HepG2 (cell line): ENCODE results near the gene NME2. TPM values are rescaled to one million over a fixed set of nuclear protein-coding genes. Genes with fewer than 3 reads are reported as not detected.
A peak's percentile ranks its signal among the peaks of the same experiment; 100 is the strongest.

ENCODE experiments used
- CBX2 ChIP-seq, 2 experiments: fragments of 200-600 bp in 1 of 2; sonication (generic); formaldehyde crosslinking in 1 of 2; IDR thresholded peaks; 2 replicates each; pipeline versions ENCODE4 v1.7.0 to v1.8.1; 2018 to 2022; ENCODE audit warnings: low read depth in 2 of 2, low read length in 1 of 2, mild to moderate bottlenecking in 1 of 2, missing genetic modification reagents in 1 of 2
- CTCF ChIP-seq: sonication (generic); formaldehyde crosslinking; IDR thresholded peaks from 2 replicates; pipeline ENCODE4 v1.5.0; 2020; ENCODE audit warnings: mild to moderate bottlenecking, missing genetic modification reagents, moderate library complexity
- FOXC1 ChIP-seq: sonication (generic); formaldehyde crosslinking; IDR thresholded peaks from 2 replicates; pipeline ENCODE4 v1.8.0; 2022; ENCODE audit warnings: mild to moderate bottlenecking, missing genetic modification reagents, borderline replicate concordance
- KLF15 ChIP-seq: sonication (generic); formaldehyde crosslinking; IDR thresholded peaks from 2 replicates; pipeline ENCODE4 v1.8.1; 2023; ENCODE audit warnings: borderline replicate concordance, mild to moderate bottlenecking, inconsistent platforms, missing genetic modification reagents, mixed read lengths
- MAF1 ChIP-seq: sonication (generic); formaldehyde crosslinking; IDR thresholded peaks from 2 replicates; pipeline ENCODE4 v1.5.0; 2020; ENCODE audit warnings: missing genetic modification reagents, borderline replicate concordance
- MTA3 ChIP-seq: sonication (generic); formaldehyde crosslinking; IDR thresholded peaks from 2 replicates; pipeline ENCODE4 v1.4.0; 2020; ENCODE audit warnings: missing genetic modification reagents
- MXD3 ChIP-seq: IDR thresholded peaks from 2 replicates; pipeline ENCODE4 v1.6.1; 2016; ENCODE audit warnings: mild to moderate bottlenecking, missing biosample characterization, missing genetic modification reagents
- POLR2AphosphoS5 ChIP-seq: IDR thresholded peaks from 2 replicates; pipeline ENCODE4 v1.6.1; 2012; ENCODE audit warnings: low read depth, low read length
- TERF1 ChIP-seq: sonication (generic); formaldehyde crosslinking; IDR thresholded peaks from 2 replicates; pipeline ENCODE4 v1.8.0; 2022; ENCODE audit warnings: mild to moderate bottlenecking, missing genetic modification reagents, moderate library complexity
- TGIF2 ChIP-seq: IDR thresholded peaks from 2 replicates; pipeline ENCODE4 v1.6.1; 2016; ENCODE audit warnings: control low read depth, missing compliant biosample characterization
- ZBTB7B ChIP-seq: sonication (generic); formaldehyde crosslinking; IDR thresholded peaks from 2 replicates; pipeline ENCODE4 v1.4.0; 2020; ENCODE audit warnings: missing genetic modification reagents
- ZEB1 ChIP-seq: IDR thresholded peaks from 2 replicates; pipeline ENCODE4 v1.6.1; 2012; ENCODE audit warnings: mild to moderate bottlenecking, low read depth, inconsistent platforms; ENCODE audit not compliant: insufficient replicate concordance
- ZMAT3 ChIP-seq: sonication (generic); formaldehyde crosslinking; conservative IDR thresholded peaks from 2 replicates; pipeline ENCODE4 v1.7.0; 2021; ENCODE audit warnings: missing genetic modification reagents
- ZNF251 ChIP-seq: sonication (generic); formaldehyde crosslinking; IDR thresholded peaks from 2 replicates; pipeline ENCODE4 v1.9.0; 2021; ENCODE audit warnings: mild to moderate bottlenecking, missing genetic modification reagents
- ZNF282 ChIP-seq: fragments of 450-650 bp; IDR thresholded peaks from 2 replicates; pipeline ENCODE4 v1.6.1; 2018; ENCODE audit not compliant: partially characterized antibody
- ZNF326 ChIP-seq: sonication (generic); formaldehyde crosslinking; IDR thresholded peaks from 2 replicates; pipeline ENCODE4 v1.4.0; 2020; ENCODE audit warnings: missing genetic modification reagents, borderline replicate concordance
- ZNF335 ChIP-seq: sonication (generic); formaldehyde crosslinking; IDR thresholded peaks from 2 replicates; pipeline ENCODE4 v1.4.0; 2020; ENCODE audit warnings: missing genetic modification reagents
- ZNF558 ChIP-seq: sonication (generic); formaldehyde crosslinking; IDR thresholded peaks from 2 replicates; pipeline ENCODE4 v1.9.0; 2022; ENCODE audit warnings: mild to moderate bottlenecking, missing genetic modification reagents, borderline replicate concordance
- ZSCAN22 ChIP-seq: sonication (generic); formaldehyde crosslinking; IDR thresholded peaks from 2 replicates; pipeline ENCODE4 v1.4.0; 2020; ENCODE audit warnings: mild to moderate bottlenecking, missing genetic modification reagents
- polyA plus RNA-seq, 8 experiments: library from polyadenylated mRNA; depleted of rRNA in 3 of 8; stranded (reverse) in 7 of 8; unstranded in 1 of 8; fragments of >200 nt; fragmentation: Illumina TruSeq in 4 of 8; extraction: Trizol in 4 of 8; gene quantifications; 2 replicates each; pipeline versions ENCODE4 v1.2.1 to v1.2.3, GENCODE V29; 2011 to 2016; ENCODE audit warnings: low read depth in 4 of 8, missing spikeins in 1 of 8, mixed read lengths in 1 of 8; ENCODE audit not compliant: insufficient read depth in 1 of 8
- total RNA-seq, 5 experiments: library from RNA; depleted of rRNA; stranded (reverse); fragments of >200 nt; fragmentation: Illumina TruSeq; extraction: Trizol; gene quantifications; 2 replicates each; pipeline ENCODE4 v1.2.3, GENCODE V29; 2016; ENCODE audit warnings: low read depth in 1 of 5
- TF ChIP-seq, protein P1 (sequence below): sonication (generic); formaldehyde crosslinking; IDR thresholded peaks from 2 replicates; pipeline ENCODE4 v1.4.0; 2020; ENCODE audit warnings: mild to moderate bottlenecking, missing genetic modification reagents
- TF ChIP-seq, protein P2 (sequence below): sonication (generic); formaldehyde crosslinking; IDR thresholded peaks from 2 replicates; pipeline ENCODE4 v1.8.1; 2023; ENCODE audit warnings: mild to moderate bottlenecking, moderate library complexity, missing genetic modification reagents
- TF ChIP-seq, protein P3 (sequence below): sonication (generic); formaldehyde crosslinking; IDR thresholded peaks from 2 replicates; pipeline ENCODE4 v1.4.0; 2020; ENCODE audit warnings: missing genetic modification reagents, borderline replicate concordance

The NME2 gene
- total and polyA plus RNA-seq, 2 of the 13 experiments (the other 11 are each of a cell fraction or from before 2014, with no cell fraction given): 790 to 1,213 TPM

DNA sequence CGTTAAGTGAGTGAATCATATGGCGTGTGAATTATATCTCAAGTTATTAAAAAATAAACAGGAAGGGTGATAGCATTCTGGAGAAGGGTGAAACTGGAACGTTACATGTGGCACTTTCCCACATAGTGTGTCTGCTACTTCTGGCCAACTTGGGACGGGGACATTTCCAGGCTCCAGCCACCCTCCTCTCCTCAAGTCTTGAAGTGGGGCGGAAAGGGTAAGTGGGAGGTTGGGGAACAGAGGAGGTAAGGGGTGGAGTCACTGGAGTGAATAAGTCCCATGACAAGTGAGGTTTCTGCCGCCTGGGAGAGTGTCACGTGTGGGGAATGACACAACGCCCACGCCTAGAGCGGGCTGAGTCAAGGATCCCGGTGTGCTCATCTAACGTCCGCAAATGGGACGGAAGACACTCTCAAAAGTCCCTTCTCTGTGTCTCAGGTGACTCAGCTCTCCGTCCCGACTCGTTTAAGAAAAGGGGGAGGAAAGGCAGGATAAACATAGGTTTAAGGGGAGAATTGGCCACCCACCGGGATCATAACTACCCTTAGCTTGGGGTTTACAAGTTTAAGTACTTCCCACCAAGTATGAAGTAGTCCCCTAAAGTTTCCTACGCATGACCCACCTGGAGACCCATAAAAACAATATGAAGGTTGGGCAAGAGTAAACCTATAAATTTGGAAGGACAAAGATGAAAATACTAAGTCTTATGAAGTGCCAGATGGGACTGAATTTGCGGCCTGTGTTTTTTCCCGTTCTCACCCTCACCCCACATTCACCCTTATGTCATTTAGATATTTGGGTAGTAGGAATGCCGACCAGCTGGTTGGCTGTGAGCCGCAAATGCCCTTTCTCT, 44.4 kb upstream of the NME2 start (continued):
- TF ChIP-seq FOXC1 (CRISPR knock-in tag) (no peak), ZNF282 (no peak), MAF1 (CRISPR knock-in tag) (no peak), ZNF558 (CRISPR knock-in tag) (no peak), KLF15 (CRISPR knock-in tag) (no peak), MTA3 (CRISPR knock-in tag) (no peak), ZNF326 (no peak), CTCF (no peak), MXD3 (CRISPR knock-in tag) (peak; percentile 88), ZBTB7B (CRISPR knock-in tag) (no peak), TERF1 (CRISPR knock-in tag) (no peak), TGIF2 (CRISPR knock-in tag) (peak; percentile 39; the same call in 1 of the 2 replicates), ZNF335 (CRISPR knock-in tag) (peak; percentile 25; the same call in 1 of the 2 replicates), ZMAT3 (CRISPR knock-in tag) (0 out of 2 replicates have a peak, but pooled peaks have one; percentile 52), ZEB1 (peak; percentile 39), CBX2 (IDR thresholded peaks at IDR 0.05; ENCODE audit: low read depth, low read length) (no peak), CBX2 (CRISPR knock-in tag; IDR thresholded peaks at IDR 0.05; ENCODE audit: low read depth) (no peak), ZSCAN22 (CRISPR knock-in tag) (no peak), POLR2AphosphoS5 (peak; percentile 69), ZNF251 (CRISPR knock-in tag) (no peak)
- TF ChIP-seq, protein P1, sequence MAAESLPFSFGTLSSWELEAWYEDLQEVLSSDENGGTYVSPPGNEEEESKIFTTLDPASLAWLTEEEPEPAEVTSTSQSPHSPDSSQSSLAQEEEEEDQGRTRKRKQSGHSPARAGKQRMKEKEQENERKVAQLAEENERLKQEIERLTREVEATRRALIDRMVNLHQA: no peak
- TF ChIP-seq, protein P2, sequence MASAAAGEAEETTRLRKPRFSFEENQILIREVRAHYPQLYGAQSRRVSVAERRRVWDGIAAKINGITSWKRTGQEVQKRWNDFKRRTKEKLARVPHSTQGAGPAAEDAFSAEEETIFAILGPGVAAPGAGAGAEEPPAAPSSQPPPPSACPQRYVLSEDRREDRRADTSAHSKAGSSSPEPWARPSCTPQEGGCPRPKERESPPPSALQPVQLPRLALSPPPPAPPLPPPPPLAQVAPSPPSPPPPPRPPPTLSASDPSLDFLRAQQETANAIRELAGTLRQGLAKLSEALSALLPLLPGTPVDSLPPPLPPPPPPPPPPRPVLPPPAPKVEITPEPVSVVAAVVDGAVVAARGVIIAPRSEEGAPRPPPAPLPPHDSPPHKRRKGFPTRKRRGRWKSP (CRISPR knock-in tag): no peak
- TF ChIP-seq, protein P3, sequence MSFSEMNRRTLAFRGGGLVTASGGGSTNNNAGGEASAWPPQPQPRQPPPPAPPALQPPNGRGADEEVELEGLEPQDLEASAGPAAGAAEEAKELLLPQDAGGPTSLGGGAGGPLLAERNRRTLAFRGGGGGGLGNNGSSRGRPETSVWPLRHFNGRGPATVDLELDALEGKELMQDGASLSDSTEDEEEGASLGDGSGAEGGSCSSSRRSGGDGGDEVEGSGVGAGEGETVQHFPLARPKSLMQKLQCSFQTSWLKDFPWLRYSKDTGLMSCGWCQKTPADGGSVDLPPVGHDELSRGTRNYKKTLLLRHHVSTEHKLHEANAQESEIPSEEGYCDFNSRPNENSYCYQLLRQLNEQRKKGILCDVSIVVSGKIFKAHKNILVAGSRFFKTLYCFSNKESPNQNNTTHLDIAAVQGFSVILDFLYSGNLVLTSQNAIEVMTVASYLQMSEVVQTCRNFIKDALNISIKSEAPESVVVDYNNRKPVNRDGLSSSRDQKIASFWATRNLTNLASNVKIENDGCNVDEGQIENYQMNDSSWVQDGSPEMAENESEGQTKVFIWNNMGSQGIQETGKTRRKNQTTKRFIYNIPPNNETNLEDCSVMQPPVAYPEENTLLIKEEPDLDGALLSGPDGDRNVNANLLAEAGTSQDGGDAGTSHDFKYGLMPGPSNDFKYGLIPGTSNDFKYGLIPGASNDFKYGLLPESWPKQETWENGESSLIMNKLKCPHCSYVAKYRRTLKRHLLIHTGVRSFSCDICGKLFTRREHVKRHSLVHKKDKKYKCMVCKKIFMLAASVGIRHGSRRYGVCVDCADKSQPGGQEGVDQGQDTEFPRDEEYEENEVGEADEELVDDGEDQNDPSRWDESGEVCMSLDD (CRISPR knock-in tag): peak; percentile 4; the same call in 1 of the 2 replicates
